Aorta (tissue), 5 donors: ENCODE results near the gene CAB39. TPM values are rescaled to one million over a fixed set of nuclear protein-coding genes. Genes with fewer than 3 reads are reported as not detected.

ENCODE experiments used
- ATAC-seq: fragments of 200-7000 bp; cut with Tn5 transposase; one replicate; pipeline ENCODE4 v1.9.1; 2022; ENCODE audit warnings: moderate library complexity; ENCODE audit not compliant: low FRiP score
- DNase-seq, 2 donors: peaks; one replicate each; pipeline ENCODE4 v3.0.0-alpha.2; 2020
- H3K27ac ChIP-seq, 2 donors: one replicate each; pipeline ENCODE4 v1.5.1; 2013; ENCODE audit warnings: low read length in 2 of 2, mild to moderate bottlenecking in 2 of 2, moderate library complexity in 2 of 2, control low read depth in 1 of 2, inconsistent platforms in 1 of 2, low read depth in 1 of 2
- H3K27me3 ChIP-seq, 2 donors: one replicate each; pipeline ENCODE4 v1.6.1; 2013; ENCODE audit warnings: control low read depth in 1 of 2, low read length in 1 of 2, mild to moderate bottlenecking in 1 of 2, moderate library complexity in 1 of 2; ENCODE audit not compliant: insufficient read depth in 2 of 2, control insufficient read depth in 1 of 2
- H3K36me3 ChIP-seq, 2 donors: one replicate each; pipeline ENCODE4 v1.6.1; 2013; ENCODE audit warnings: control low read depth in 1 of 2, low read length in 1 of 2, mild to moderate bottlenecking in 1 of 2; ENCODE audit not compliant: insufficient read depth in 2 of 2, control insufficient read depth in 1 of 2
- H3K4me1 ChIP-seq, 2 donors: one replicate each; pipeline ENCODE4 v1.6.1; 2013; ENCODE audit warnings: low read length in 2 of 2, control low read depth in 1 of 2, mild to moderate bottlenecking in 1 of 2, moderate library complexity in 1 of 2; ENCODE audit not compliant: insufficient read depth in 2 of 2, control insufficient read depth in 1 of 2
- H3K4me3 ChIP-seq, 2 donors: one replicate each; pipeline ENCODE4 v1.5.1; 2013; ENCODE audit warnings: low read length in 2 of 2, control low read depth in 1 of 2, mild to moderate bottlenecking in 1 of 2
- H3K9me3 ChIP-seq: one replicate; pipeline ENCODE4 v1.6.1; 2013; ENCODE audit warnings: mild to moderate bottlenecking, low read length; ENCODE audit not compliant: control insufficient read depth
- WGBS, 2 donors: extraction: QIAGEN DNeasy Blood & Tissue Kit; methylation state at CpG; one replicate each; pipeline ENCODE4 v1.1.7; 2013; 5-methylcytosine and 5-hydroxymethylcytosine counted together
- intact Hi-C, 2 donors: fragments of 100-400 bp; cut with DNase I; formaldehyde crosslinking; loops; one replicate each; pipeline versions ENCODE4 v1.14.2 to v1.15.0; 2022
- polyA plus RNA-seq, 2 donors: library from polyadenylated mRNA; stranded (reverse); fragments of 200-250 nt; gene quantifications; one replicate each; pipeline ENCODE4 v1.2.3, GENCODE V29; 2013
- total RNA-seq, 2 donors: library from RNA; stranded (reverse); fragmentation: NEBNext Ultra II Directional; extraction: Animal tissue kit (Norgen Biotek cat#: 25700); gene quantifications; one replicate each; pipeline ENCODE4 v1.2.1, GENCODE V29; 2021
- donor health status: healthy with polysubstance abuse.
- donor health status: Bipolar disorder and iron deficiency.
- donor health status: DM: no; HTN: no; CAD: no.
- donor health status: DM: no; HTN: no; CAD: no.
- donor health status: DM: yes; HTN: yes; CAD: no.

Gene CAB39
- total and polyA plus RNA-seq, 4 donors: 27.3 to 81.1 (median 69.1) TPM

GRCh38 chr2:230774348-230774951 is 61.8 kb downstream of the CAB39 start:
- Histone ChIP-seq H3K9me3 (no peaks in the 10 kb centered on the region), H3K4me1 (peaks cover 3% of the 10 kb centered on the region in 2 donors), H3K36me3 (no peaks in the 10 kb centered on the region), H3K4me3 (no peak overlapping the region), H3K27ac (no peak overlapping the region), H3K27me3 (no peaks in the 10 kb centered on the region)
- ATAC-seq: peak; percentile 73
- intact Hi-C loops: no loop called here
- DNase-seq: no peak
- WGBS, 2 donors: 91 to 94% methylated on average over 4 of the region's 4 CpGs

- Histone ChIP-seq H3K36me3 (no peaks in the 10 kb centered on the region), H3K9me3 (no peaks in the 10 kb centered on the region), H3K4me3 (no peak overlapping the region), H3K27ac (no peak overlapping the region), H3K4me1 (peaks cover 3% of the 10 kb centered on the region in 2 donors), H3K27me3 (no peaks in the 10 kb centered on the region)
- WGBS, 2 donors: 85 to 87% methylated on average over 4 of the region's 4 CpGs
- DNase-seq (no peak), ATAC-seq (no peak)
- intact Hi-C loops: no loop called here
Observed at GRCh38 chr2:230775737-230776136, 63.1 kb downstream of the CAB39 start.

- ATAC-seq: no peak
- H3K36me3 ChIP-seq: no peaks in the 10 kb centered on the region
- no peak for DNase-seq
- H3K4me3 ChIP-seq: no peak overlapping the region
- no peaks in the 10 kb centered on the region for H3K27me3 ChIP-seq
- intact Hi-C loops: no loop called here
- no peak overlapping the region for H3K27ac ChIP-seq
- H3K9me3 ChIP-seq: no peaks in the 10 kb centered on the region
- 75 to 94% methylated on average over 3 of the region's 3 CpGs for WGBS, 2 donors
- peaks cover 3% of the 10 kb centered on the region in 2 donors for H3K4me1 ChIP-seq
Observed at GRCh38 chr2:230777721-230778120, 65.1 kb downstream of the CAB39 start.

- Histone ChIP-seq H3K36me3 (no peaks in the 10 kb centered on the region), H3K9me3 (no peaks in the 10 kb centered on the region), H3K27me3 (no peaks in the 10 kb centered on the region), H3K4me1 (peaks cover 3% of the 10 kb centered on the region in 2 donors), H3K27ac (peak overlapping the region in 1 of 2 donors; percentile 71), H3K4me3 (no peak overlapping the region)
- DNase-seq: no peak
- intact Hi-C loops: no loop called here
- no peak for ATAC-seq
- WGBS, 2 donors: 69 to 70% methylated on average over 8 of the region's 8 CpGs
Observed at GRCh38 chr2:230778350-230779063, 65.9 kb downstream of the CAB39 start.

- no peak overlapping the region for H3K4me3 ChIP-seq
- WGBS, 2 donors: 82 to 85% methylated on average over 3 of the region's 3 CpGs
- peaks cover 3 to 5% of the 10 kb centered on the region in 2 donors for H3K4me1 ChIP-seq
- H3K27me3 ChIP-seq: no peaks in the 10 kb centered on the region
- H3K27ac ChIP-seq: no peak overlapping the region
- intact Hi-C loops: no loop called here
- DNase-seq (no peak), ATAC-seq (no peak)
- no peaks in the 10 kb centered on the region for H3K36me3 ChIP-seq
- no peaks in the 10 kb centered on the region for H3K9me3 ChIP-seq
Observed at GRCh38 chr2:230779126-230779525, 66.5 kb downstream of the CAB39 start.

- H3K4me1 ChIP-seq: peaks cover 5 to 6% of the 10 kb centered on the region in 2 donors
- H3K27me3 ChIP-seq: no peaks in the 10 kb centered on the region
- 97 to 100% methylated on average over 1 of the region's 1 CpG for WGBS, 2 donors
- H3K36me3 ChIP-seq: no peaks in the 10 kb centered on the region
- DNase-seq: no peak
- no peak for ATAC-seq
- peaks cover 2% of the 10 kb centered on the region for H3K9me3 ChIP-seq
- intact Hi-C loops: no loop called here
- H3K4me3 ChIP-seq: no peak overlapping the region
- H3K27ac ChIP-seq: no peak overlapping the region
Observed at GRCh38 chr2:230779607-230780006, 67.0 kb downstream of the CAB39 start.

- DNase-seq (no peak), ATAC-seq (no peak)
- peaks cover 2% of the 10 kb centered on the region for H3K9me3 ChIP-seq
- intact Hi-C loops: no loop called here
- H3K4me1 ChIP-seq: peaks cover 5 to 6% of the 10 kb centered on the region in 2 donors
- H3K27ac ChIP-seq: peak overlapping the region in 1 of 2 donors; percentile 18
- H3K36me3 ChIP-seq: no peaks in the 10 kb centered on the region
- WGBS, 2 donors: 29 to 46% methylated on average over 5 of the region's 5 CpGs
- no peak overlapping the region for H3K4me3 ChIP-seq
- H3K27me3 ChIP-seq: no peaks in the 10 kb centered on the region
Observed at GRCh38 chr2:230781130-230781797, 68.6 kb downstream of the CAB39 start.

- H3K4me3 ChIP-seq: no peak overlapping the region
- H3K36me3 ChIP-seq: no peaks in the 10 kb centered on the region
- peaks cover 5 to 6% of the 10 kb centered on the region in 2 donors for H3K4me1 ChIP-seq
- H3K9me3 ChIP-seq: peaks cover 2% of the 10 kb centered on the region
- ATAC-seq (no peak), DNase-seq (no peak)
- WGBS, 2 donors: 90 to 91% methylated on average over 5 of the region's 5 CpGs
- no peaks in the 10 kb centered on the region for H3K27me3 ChIP-seq
- intact Hi-C loops: no loop called here
- peak overlapping the region in 1 of 2 donors; percentile 6 for H3K27ac ChIP-seq
Observed at GRCh38 chr2:230783101-230783500, 70.5 kb downstream of the CAB39 start.
